HG03135 (cell line): Measurements from ENCODE around the gene OPN1SW.

Experiments
- ATAC-seq: cut with Tn5 transposase; IDR thresholded peaks from one replicate; pipeline ENCODE4 v1.9.1; 2021; ENCODE audit warnings: mild to moderate bottlenecking, moderate library complexity; ENCODE audit not compliant: unreplicated experiment

OPN1SW gene, protein sequence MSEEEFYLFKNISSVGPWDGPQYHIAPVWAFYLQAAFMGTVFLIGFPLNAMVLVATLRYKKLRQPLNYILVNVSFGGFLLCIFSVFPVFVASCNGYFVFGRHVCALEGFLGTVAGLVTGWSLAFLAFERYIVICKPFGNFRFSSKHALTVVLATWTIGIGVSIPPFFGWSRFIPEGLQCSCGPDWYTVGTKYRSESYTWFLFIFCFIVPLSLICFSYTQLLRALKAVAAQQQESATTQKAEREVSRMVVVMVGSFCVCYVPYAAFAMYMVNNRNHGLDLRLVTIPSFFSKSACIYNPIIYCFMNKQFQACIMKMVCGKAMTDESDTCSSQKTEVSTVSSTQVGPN

DNA sequence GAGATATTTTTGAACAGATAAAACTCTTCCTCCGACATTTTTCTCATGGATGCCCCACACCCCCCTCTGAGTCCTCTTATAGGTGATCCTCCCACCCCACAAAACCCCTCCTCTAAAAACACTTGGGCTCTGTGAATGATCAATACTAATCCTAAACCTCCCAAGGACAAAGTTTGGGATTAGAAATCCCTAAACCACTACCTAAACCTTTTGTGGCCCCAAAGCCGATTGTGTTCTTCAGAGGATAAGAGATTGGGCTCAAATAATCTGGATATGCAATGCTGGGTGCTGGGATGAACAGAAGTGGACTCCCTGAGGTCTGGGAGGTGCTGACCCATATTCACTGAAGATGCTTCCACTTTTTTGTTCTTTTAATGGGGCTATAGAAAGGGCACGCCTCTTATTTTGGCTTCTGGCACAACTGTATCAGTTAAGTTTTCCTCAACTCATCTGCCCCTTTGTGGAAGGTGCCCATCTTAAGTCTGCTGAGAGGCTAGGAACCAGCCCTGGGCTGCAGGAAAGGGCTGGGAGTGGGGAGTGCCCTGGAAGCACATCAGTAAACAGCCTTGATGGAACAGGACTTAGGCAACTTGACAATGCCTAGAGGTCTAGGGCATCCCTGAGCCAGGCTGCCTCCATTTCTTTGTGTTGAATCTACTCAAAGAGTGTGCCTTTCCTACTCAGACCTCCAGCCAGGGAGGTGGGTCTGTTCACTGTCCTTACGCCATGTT lies at the start of gene OPN1SW:
TSS of gene OPN1SW (minus strand) at position 51 of the 731 bp plus-strand sequence. CDS start at position 38, 13 bp downstream.
- ATAC-seq, result no peak

DNA sequence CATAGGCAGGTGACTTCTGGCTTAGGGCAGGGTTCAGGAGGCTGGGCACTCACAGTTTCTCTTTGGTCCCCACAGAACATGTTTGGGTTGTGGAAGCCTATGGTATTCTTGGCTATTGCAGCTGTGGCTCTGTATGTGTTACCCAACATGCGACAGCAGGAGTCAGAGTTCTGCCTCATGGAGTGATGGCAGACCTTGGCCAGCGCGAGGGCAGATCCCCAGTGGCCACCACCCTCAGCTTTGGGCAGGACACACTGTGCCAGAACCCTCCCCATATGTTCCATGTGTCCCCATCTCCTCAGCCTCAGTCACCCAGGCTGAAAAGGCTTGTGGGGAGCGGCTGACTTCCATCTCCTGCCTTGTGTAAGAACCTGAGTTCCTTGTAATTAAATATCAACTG lies 46.1 kb upstream of the OPN1SW start:
- no peak for ATAC-seq

DNA sequence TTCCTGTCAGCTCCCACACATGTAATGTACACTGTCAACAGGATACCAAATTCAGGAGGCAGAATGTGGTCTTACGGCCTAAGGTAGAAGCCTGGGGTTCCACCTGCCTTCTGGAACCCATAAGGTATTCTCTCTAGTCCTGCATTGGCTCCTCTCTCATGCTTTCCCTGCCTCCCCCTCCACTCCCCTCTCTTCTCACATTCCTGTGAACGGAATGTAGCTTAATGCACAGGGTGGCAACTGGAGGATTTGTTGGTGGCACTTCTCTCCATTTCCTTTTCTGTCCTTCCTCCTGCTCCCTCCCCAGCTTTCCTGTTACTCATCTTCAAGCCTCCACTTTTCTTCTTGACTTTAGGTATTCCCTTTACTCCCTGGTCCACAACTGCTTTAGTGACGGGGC lies 43.1 kb upstream of the OPN1SW start:
- no peak for ATAC-seq

DNA sequence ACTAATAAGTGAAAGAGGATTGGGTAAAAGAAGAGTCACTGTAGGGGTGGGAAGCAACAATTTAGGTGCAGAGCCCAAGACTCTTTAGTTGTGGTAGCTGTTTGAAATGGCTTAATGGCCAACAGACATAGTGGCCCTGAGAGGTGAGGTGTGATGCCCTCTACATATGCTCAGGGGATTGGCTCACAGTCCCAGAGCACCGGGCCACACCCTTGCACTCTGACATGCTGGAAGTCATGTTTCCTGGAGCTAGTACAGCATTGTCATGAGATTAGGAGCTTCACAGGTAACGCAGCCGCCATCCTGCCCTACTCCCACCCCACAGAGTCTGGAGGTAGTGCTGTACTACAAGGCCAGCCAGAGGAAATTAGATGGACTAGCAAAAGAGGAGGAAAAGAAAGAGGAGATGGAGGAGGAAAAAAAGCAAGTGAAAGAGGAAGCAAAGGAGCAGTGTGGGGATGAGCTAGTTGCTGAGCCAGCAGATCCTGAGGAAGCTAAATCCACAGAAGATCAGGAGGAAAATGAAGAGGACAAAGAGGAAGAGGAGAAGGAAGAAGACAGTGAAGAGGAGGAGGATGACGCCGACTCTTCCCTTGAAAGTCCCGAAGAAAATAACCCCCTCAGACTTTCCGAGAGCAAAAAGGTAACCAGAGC lies 39.8 kb upstream of the OPN1SW start:
- ATAC-seq, result no peak

DNA sequence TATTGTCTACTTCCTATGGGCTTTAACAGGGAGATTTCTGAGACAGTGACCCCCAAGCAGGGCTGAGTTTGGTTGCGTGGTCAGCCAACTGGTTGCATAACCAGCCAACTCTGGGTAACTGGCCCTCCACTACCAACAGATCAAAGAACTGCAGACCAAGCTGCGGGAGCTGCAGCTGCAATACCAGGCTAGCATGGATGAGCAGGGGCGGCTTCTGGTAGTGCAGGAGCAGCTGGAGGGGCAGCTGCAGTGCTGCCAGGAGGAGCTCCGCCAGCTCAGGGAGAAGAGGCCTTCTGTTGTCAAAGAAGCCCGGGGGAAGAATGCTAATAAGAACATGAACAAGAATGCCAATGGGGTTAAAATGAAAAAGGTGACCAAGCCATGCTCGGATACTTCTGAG lies 38.9 kb upstream of the OPN1SW start:
- ATAC-seq, result no peak

DNA sequence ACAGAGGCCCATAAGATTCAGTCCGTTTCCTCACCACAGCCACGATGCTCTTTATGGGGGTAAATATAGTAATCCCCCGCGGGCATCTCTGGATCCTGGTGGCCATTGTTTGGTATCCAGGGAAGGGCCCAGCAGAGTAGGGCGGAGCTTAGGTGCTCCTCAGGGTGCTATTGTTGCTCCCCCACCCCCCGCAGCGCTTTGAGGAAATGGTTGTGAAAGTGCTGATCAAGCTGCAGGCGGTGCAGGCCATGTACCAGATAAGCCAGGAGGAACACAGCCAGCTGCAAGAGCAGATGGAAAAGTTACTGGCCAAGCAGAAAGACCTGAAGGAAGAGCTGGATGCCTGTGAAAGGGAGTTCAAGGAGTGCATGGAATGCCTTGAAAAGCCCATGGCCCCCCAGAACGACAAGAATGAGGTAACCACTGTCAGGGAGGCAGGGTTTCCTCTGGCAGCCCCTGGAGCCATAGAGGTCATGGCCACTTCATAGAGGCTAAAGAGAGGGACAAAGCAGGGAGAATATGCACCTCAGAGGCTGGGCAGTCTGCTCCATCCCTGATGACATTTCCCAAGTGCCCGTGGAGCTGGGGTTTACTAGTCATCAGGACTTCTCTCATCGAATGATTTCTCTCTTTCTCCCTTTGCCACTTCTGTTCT lies 37.0 kb upstream of the OPN1SW start:
- no peak for ATAC-seq

DNA sequence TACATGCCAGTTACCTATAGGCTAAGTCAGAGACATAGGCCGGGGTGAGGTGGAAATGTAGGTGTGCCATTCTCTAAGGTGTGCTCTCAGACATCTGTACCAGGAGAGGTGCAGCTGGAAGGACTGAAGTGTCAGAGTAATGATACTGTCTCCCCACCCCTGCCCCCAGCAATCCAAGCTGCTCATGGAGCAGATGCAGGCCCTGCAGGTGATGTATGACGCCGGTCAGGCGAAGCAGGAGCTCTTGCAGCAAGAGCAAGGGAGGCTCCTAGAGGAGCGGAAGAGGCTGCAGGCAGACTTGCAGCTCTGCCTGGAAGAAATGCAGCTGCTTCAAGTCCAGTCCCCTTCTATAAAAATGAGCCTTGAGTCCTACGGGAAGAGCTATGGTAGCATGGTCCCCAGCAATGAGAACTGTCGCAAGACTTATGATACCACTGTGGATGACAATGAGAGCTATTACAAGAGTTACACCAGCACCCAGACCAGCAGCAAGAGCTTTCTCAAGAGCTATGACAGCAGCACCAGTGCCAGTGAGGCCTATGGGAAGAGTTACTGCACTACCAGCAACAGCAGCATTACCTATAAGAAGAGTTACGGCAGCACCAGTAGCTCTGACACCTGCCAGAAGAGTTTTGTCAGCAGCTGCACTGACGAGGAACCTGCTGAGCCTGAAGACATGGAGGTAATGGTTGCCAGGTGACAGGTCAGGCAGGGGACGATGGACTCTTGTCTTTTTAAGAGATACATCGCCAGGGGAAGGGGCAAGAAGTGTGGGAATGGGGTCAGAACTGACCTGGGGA lies 36.2 kb upstream of the OPN1SW start:
- no peak for ATAC-seq

DNA sequence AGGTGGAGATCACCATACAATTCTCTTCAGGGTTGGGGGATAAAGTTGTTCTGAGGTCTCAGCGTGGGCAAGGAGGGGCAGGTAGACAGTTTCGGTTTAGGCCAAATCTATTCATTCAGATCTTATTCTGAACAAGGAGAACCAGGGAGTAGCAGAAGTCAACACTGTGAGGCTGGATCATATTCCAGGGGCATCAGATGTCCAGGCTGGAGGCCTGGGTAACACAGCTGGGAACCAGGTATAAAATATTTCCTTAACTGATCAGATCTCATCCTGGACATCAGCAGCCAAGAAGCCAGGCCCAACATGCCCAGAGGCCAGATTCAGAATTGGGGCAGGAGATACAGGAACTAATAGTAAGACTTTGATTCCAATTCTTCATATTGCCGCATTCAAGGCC lies 35.4 kb upstream of the OPN1SW start:
- no peak for ATAC-seq

DNA sequence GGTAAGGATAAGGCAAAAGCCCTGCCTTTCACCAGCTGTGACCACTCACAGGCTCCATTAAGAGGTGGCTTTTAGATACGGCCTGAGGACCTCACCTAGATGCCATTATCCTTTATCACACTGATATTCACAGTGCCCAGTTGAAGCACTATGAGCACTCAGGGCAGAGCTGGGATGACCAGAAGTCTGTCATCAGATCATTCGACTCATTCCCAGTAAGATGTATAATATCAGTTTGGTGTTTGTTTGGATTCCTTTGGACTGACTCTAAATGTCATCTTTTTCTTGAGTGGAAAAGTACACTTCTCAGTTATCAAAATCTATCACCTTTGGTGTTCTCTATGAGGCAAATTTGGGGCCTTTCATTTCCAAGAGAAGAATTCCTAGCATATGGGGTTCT lies 34.9 kb upstream of the OPN1SW start:
- no peak for ATAC-seq

DNA sequence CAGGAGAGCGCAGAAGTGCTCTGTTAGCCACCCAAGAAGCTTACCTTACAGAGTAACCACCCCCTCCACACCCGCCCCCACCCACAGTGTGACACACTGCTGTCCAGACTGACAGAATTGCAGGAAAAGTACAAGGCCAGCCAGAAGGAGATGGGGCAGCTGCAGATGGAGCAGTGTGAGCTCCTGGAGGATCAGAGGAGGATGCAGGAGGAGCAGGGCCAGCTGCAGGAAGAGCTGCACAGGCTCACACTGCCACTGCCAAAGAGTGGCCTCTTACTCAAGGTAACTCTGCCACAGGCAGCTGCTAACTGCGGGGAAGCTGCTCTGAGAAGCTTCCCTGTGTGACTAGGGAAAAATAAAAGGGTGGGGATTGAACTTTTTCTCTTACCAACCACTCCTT lies 33.8 kb upstream of the OPN1SW start:
- ATAC-seq, result no peak

DNA sequence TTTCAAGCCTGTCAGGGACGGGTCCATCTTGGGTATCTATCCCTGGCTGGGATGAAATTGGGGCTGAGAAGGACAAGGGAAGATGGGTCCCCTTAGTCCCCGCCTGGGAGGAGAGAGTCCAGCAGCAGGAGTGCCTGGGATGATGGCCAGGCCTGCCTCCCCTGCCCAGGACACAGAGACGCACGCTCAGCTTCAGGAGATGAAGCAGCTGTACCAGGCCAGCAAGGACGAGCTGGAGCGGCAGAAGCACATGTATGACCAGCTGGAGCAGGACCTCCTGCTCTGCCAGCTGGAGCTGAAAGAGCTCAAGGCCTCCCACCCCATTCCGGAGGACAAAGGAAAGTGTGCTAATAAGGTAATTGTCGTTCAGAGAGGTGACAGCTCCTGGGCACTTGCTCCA lies 31.6 kb upstream of the OPN1SW start:
- no peak for ATAC-seq

DNA sequence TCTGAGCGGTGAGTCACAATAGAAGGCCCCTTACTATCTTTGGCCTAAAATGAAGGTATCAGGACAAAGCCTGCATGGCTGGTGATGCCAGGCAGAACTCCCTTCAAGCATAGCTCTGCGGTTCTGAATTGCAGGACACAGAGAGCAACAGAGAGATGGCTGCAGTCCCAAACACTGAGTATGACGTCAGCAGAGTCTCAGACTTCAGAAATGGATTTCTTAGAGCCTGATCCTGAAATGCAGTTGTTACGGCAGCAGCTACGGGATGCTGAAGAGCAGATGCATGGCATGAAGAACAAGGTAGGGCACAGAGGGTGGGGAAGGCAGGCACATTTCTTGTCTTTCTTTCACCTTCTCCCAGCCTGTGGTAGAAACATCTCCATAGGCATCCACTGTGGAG lies 29.6 kb upstream of the OPN1SW start:
- no peak for ATAC-seq

DNA sequence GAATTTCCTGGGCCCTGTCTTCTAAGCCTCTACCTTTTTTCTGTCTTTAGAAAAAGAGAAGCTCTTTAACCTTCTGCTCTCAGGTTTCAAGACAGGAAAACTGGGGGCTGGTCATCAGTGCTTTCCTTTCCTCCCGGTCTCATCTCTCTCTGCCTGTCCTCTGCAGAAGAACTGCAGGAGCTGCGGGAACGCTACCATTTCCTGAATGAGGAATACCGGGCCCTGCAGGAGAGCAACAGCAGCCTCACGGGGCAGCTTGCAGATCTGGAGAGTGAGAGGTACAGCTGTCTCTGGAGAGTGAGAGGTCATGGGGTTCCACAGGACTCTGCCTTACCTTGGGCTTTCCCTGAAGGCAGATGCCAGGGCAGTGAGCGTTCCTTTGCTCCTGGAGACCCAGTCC lies 28.9 kb upstream of the OPN1SW start:
- ATAC-seq, result no peak

DNA sequence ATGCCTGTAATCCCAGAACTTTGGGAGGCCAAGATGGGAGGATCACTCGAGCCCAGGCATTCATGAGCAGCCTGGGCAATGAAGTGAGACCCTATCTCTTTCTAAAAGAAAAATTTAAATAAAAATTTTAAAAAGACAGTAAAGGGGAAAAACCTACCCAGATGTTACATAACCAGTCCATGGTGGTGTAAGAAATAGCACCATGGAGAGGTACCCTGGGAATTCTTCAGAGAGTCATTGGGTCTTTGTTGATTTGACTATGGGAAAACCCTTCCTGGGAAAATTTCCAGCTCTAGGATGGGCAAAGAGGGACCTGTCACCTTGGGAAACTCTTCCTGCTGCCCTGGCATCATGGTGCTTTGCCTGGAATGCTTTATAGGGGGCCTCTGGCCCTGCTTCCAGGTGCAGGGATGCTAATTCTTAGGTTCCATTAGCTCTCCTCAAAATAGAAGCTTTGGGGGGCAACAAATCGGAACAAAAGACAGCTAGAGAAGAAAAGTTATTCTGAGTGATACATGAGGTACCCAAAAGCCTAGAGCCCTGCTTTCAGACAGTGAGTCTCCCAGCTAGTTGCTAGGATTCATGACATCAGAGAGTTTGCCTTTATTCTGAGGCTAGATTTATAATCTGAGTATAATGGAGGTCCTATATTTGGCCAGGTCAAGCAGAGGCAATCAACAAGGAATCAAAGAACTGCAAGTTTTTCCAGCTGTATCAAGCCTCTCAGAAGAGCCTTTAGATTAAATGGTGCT lies 26.2 kb upstream of the OPN1SW start:
- ATAC-seq, result no peak

DNA sequence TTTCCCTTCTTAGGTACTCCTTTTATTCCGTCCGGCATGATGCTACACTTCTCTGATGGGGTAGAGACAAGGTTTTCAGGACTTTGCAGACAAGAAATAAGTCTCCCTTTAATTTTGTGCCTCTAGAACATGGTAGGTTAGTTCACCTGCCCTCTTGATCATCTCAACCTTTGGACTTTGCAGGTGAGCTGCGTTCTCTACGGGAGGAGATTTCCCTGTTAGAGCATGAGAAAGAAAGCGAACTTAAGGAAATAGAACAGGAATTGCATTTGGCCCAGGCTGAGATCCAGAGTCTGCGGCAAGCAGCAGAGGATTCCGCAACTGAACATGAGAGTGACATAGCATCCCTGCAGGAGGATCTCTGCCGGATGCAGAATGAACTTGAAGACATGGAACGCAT lies 25.4 kb upstream of the OPN1SW start:
- ATAC-seq, result no peak

DNA sequence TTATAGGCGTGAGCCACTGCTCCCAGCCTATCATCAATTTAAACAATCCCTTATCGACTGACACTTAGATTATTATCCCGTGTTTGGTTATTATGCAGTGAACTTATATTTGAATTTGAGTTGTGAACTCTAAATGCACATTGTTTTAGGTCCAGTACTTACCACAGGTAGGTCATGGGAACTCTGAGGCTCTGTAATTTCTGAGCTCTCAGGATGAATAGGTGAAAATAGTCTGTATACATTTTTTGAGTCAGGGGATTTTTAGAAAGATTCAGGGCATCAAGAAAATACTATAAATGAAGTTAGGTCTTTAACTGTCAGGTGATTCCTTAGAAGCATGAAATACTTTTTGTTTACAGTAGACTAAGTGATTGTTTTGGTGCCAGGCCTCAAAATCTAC lies 25.0 kb upstream of the OPN1SW start:
- ATAC-seq, result no peak

DNA sequence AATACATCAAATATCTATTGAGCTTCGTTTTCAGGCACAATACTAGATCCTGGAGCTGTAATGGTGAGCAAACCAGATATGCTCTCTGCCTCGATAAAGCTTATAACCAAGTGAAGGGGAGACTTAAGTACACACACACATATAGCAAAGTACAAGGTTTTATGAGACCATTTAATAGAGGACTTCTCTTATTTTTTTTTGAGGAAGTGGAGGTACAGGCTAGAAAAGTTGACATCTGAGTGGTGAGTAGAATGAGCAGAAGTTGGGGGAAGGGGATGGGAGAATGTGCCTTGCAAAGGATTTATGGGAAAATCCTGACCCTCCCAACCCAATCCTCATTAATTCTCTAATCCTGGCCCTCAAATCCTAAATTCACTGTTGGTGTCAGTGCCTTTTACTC lies 23.9 kb upstream of the OPN1SW start:
- ATAC-seq, result no peak

DNA sequence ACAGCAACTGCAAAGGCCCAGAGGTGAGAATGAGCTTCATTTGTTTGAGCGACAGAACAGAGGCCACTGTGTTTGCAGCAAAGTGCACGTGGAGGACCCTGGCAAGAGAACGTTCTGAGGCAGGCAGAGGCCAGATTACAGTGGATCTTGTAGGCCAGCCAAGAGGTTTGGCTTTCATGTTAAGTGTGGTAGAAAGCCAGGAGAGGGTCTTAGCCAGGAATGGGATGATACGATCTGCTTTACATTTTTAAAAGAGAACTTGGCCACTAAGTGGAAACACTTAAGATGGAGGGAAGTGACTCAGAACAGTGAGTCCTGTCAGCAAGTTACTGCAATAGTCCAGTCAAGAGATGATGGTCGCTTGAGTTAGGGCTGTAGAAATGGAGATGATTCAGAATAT lies 20.7 kb upstream of the OPN1SW start:
- no peak for ATAC-seq

DNA sequence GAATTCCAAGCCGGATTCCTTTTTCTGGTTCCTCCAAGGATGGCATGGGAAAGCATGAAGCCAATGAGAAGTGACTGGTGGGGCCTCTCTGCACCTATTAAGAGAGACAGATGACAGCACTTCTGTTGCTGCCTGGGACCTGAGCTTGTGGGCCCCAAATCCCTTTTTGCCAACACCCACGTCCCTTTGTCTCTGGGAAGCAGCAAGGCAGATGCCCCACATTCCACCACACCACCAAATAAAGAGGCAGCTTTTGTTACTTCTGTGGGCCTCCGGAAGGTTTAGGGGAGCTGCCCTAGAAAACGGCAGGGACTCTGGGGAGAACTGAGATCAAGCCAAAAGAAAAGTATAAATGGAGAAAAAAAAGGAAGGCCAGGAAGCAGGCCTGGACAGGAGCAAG lies 19.5 kb upstream of the OPN1SW start:
- no peak for ATAC-seq

DNA sequence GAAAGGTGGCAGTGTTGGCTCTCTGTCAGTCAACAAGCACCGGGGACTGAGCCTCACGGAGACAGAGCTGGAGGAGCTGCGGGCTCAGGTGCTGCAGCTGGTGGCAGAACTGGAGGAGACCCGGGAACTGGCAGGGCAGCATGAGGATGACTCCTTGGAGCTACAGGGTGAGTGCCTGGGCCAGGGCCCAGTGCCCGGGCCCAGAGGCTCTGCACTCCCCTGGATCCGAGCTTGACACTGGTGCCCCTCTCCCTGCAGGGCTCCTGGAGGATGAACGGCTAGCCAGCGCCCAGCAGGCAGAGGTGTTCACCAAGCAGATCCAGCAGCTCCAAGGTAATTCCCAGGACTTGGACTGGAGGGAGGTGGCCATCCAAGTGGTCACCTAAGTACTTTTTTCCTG lies 18.8 kb upstream of the OPN1SW start:
- no peak for ATAC-seq
